GM23248 (cell line): ENCODE results near the gene HOXB5.

ENCODE experiments used
- EZH2 ChIP-seq: fragments of 200-600 bp; sonication (generic); IDR thresholded peaks from 2 replicates; pipeline ENCODE4 v1.6.1; 2018; ENCODE audit warnings: antibody characterized with exemption, mild to moderate bottlenecking; ENCODE audit not compliant: insufficient read depth, poor library complexity, severe bottlenecking
- EZH2phosphoT487 ChIP-seq: fragments of 200-600 bp; sonication (generic); IDR thresholded peaks from 2 replicates; pipeline ENCODE4 v1.6.1; 2018; ENCODE audit warnings: antibody characterized with exemption, moderate library complexity, mild to moderate bottlenecking, low read depth; ENCODE audit not compliant: insufficient read depth

DNA sequence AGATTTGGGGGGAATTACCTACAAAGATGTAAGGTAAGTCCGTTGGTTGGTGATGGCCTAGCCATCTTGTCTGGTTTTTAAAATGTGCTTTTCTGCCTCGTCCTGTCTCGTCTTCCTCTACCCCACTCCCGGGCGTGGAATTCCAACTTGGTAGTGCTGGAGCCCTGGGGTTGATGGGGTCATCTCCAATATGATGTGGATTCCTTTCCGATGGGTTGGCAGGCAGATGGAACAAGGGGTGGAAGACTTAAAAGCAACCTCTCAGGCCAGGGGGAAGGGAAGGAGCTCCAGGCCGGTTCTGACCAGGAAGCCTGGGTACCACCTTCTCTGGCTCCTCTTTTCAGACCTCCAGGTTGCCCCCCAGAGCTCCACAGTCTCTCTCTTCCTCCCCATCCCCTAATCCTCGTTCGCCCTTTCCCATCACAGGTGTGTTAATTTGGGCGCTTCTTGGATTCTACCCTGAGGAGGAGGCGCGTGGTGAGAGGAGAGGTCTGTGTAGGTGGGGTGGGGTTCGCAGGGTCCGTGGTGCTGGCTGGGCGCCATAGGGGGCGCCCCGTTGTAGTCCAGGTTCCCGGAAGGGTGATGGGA lies 43.6 kb downstream of the HOXB5 start:
- TF ChIP-seq EZH2phosphoT487 (no peak), EZH2 (no peak)
